ENCODE results near the gene MPL.
"Not testable (repeated sequence)": the region's sequence is repeated elsewhere in the genome, so short reads cannot be mapped to it uniquely, and the experiment has no call there.

The MPL gene

GRCh38 chr1:43357251-43357650 is 19.6 kb downstream of the MPL start:
- DNase-seq (ENCODE audit: low spot score): no peak

GRCh38 chr1:43358121-43358745 is 20.6 kb downstream of the MPL start:
- DNase-seq (ENCODE audit: low spot score): no peak

GRCh38 chr1:43358746-43359693 is 21.4 kb downstream of the MPL start, which contains the start of gene CDC20:
Gene CDC20 (plus strand): TSS chr1:43358981. CDS start chr1:43359216, 235 bp downstream.
- peak; percentile 93 for DNase-seq (ENCODE audit: low spot score)

- DNase-seq (ENCODE audit: low spot score): no peak
Measured at GRCh38 chr1:43359696-43360095, 22.1 kb downstream of the MPL start.

- DNase-seq (ENCODE audit: low spot score): no peak
Measured at GRCh38 chr1:43360616-43361015, 23.0 kb downstream of the MPL start.

- DNase-seq (ENCODE audit: low spot score): no peak
Measured at GRCh38 chr1:43363283-43363934, 25.8 kb downstream of the MPL start.

GRCh38 chr1:43363935-43364525 is 26.4 kb downstream of the MPL start:
- no peak for DNase-seq (ENCODE audit: low spot score)

- no peak for DNase-seq (ENCODE audit: low spot score)
Measured at GRCh38 chr1:43365678-43366077, 28.1 kb downstream of the MPL start.

GRCh38 chr1:43366179-43366578 is 28.6 kb downstream of the MPL start:
- DNase-seq (ENCODE audit: low spot score): peak; percentile 28

- no peak for DNase-seq (ENCODE audit: low spot score)
Measured at GRCh38 chr1:43366601-43367025, 29.0 kb downstream of the MPL start.

- DNase-seq (ENCODE audit: low spot score): no peak
Measured at GRCh38 chr1:43367026-43367903, 29.6 kb downstream of the MPL start.

GRCh38 chr1:43367904-43368645 is 30.5 kb downstream of the MPL start, which contains the start of gene ELOVL1:
Gene ELOVL1 (minus strand): TSS chr1:43368011. CDS start chr1:43365609, 2,402 bp downstream.
- peak; percentile 95 for DNase-seq (ENCODE audit: low spot score)

GRCh38 chr1:43368646-43369020 is 31.0 kb downstream of the MPL start:
- no peak for DNase-seq (ENCODE audit: low spot score)

GRCh38 chr1:43369779-43370178 is 32.2 kb downstream of the MPL start:
- not testable (repeated sequence) for DNase-seq (ENCODE audit: low spot score)

GRCh38 chr1:43370564-43370963 is 32.9 kb downstream of the MPL start:
- no peak for DNase-seq (ENCODE audit: low spot score)

- DNase-seq (ENCODE audit: low spot score): no peak
Measured at GRCh38 chr1:43372172-43372571, 34.6 kb downstream of the MPL start.

- DNase-seq (ENCODE audit: low spot score): no peak
Measured at GRCh38 chr1:43373066-43373940, 35.7 kb downstream of the MPL start.

GRCh38 chr1:43376723-43377235 is 39.2 kb downstream of the MPL start:
- no peak for DNase-seq (ENCODE audit: low spot score)

GRCh38 chr1:43377831-43378230 is 40.2 kb downstream of the MPL start:
- DNase-seq (ENCODE audit: low spot score): no peak

Data from HuH-7 (cell line).